Measurements from ENCODE around the gene SCML1. TPM values are rescaled to one million over a fixed set of nuclear protein-coding genes. Genes with fewer than 3 reads are reported as not detected.

Gene SCML1
- total and polyA plus RNA-seq, 2 of the 4 experiments (the other 2 are of a cell fraction): 4.1 to 12.2 TPM

DNA sequence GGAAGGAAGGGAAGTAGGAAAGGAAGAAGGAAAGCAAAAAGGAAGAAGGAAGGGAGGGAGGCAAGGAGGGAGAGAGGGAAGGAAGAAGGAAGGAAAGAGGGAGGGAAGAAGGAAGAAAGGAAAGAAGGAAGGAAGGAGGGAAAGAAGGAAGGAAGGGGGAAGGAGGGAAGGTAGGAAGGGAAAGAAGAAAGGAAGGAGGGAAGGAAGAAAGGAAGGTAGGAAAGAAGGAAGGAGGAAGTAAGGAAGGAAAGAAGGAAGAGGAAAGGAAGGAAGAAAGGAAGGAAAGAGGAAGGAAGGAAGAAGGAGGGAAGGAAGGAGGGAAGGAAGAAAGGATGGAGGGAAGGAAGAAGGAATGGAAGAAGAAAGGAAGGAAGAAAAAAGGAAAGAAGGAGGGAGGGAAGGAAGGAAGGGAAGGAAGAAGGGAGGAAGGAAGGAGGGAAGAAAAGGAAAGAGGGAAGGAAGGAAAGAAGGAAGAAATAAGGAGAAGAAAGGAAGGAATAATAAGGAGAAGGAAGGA, 18.6 kb upstream of the SCML1 start:
- Histone ChIP-seq H3K4ac (ENCODE audit: low read depth, low read length) (no peak overlapping the region), H3K9me1 (ENCODE audit: insufficient read depth, low read length) (no peaks in the 10 kb centered on the region), H3K4me2 (ENCODE audit: low read depth, low read length) (no peak overlapping the region), H2BK5ac (ENCODE audit: low read depth, low read length, poor library complexity, severe bottlenecking) (no peak overlapping the region), H2BK120ac (ENCODE audit: low read depth, low read length) (no peak overlapping the region), H3K14ac (replicated peaks; ENCODE audit: low read depth, low read length) (no peak overlapping the region), H3K9me3 (ENCODE audit: control insufficient read depth, insufficient read depth, low read length) (no peaks in the 10 kb centered on the region), H3K4me1 (ENCODE audit: control insufficient read depth, insufficient read depth, low read length) (no peaks in the 10 kb centered on the region), H2BK15ac (ENCODE audit: low read depth, low read length) (no peak overlapping the region), H3K4me3 (ENCODE audit: insufficient read depth, low read depth, low read length) (no peak overlapping the region), H4K8ac (ENCODE audit: low read depth in 2 of 2, low read length in 2 of 2) (no peak overlapping the region), H3K36me3 (ENCODE audit: control insufficient read depth, insufficient read depth, low read length) (0 out of 2 replicates have a peak, but pooled peaks cover 2% of the 10 kb centered on the region), H4K5ac (ENCODE audit: low read depth, low read length) (no peak overlapping the region), H2AK5ac (ENCODE audit: low read depth, low read length) (no peak overlapping the region), H3K18ac (ENCODE audit: low read depth, low read length) (no peak overlapping the region), H3K79me1 (ENCODE audit: low read depth in 1 of 2, low read length in 2 of 2) (no peaks in the 10 kb centered on the region), H3K27me3 (ENCODE audit: control insufficient read depth, insufficient read depth, low read length) (no peaks in the 10 kb centered on the region), H2AK9ac (replicated peaks; ENCODE audit: low read depth, low read length, poor library complexity) (no peak overlapping the region), H4K91ac (ENCODE audit: insufficient read depth, low read depth, low read length) (no peak overlapping the region), H2BK20ac (ENCODE audit: low read depth, low read length) (no peak overlapping the region), H2AFZ (replicated peaks; ENCODE audit: low read length, poor library complexity) (no peak overlapping the region), H3K23ac (ENCODE audit: low read depth, low read length) (no peak overlapping the region), H3K9ac (ENCODE audit: low read depth, low read length) (no peak overlapping the region), H3K27ac (ENCODE audit: insufficient read depth, low read length) (no peak overlapping the region), H4K20me1 (ENCODE audit: insufficient read depth, low read length) (no peaks in the 10 kb centered on the region), H3K56ac (ENCODE audit: extremely low read depth, insufficient read depth, low read length) (no peak overlapping the region)
- TF ChIP-seq MAZ (IDR thresholded peaks at IDR 0.05; ENCODE audit: borderline replicate concordance, low read depth, low read length): no peak
- TF ChIP-seq RFX5 (IDR thresholded peaks at IDR 0.05; ENCODE audit: low read depth, low read length): no peak
- TF ChIP-seq SMC3 (IDR thresholded peaks at IDR 0.05; ENCODE audit: low read depth, low read length): no peak
- no peak for TF ChIP-seq USF2 (IDR thresholded peaks at IDR 0.05; ENCODE audit: low read depth, low read length)
- TF ChIP-seq CHD1 (IDR thresholded peaks at IDR 0.05; ENCODE audit: low read depth, low read length): no peak
- no peak for TF ChIP-seq NFE2L2 (IDR thresholded peaks at IDR 0.05; ENCODE audit: low read depth, low read length)
- TF ChIP-seq RCOR1 (IDR thresholded peaks at IDR 0.05; ENCODE audit: insufficient replicate concordance, low read length): no peak
- TF ChIP-seq MAFK (IDR thresholded peaks at IDR 0.05; ENCODE audit: low read depth, low read length): no peak
- TF ChIP-seq POLR2A (IDR thresholded peaks at IDR 0.05; ENCODE audit: low read depth, low read length): no peak
- ChIA-PET CTCF (no interaction called here), POLR2A (ENCODE audit: unreplicated experiment) (no interaction called here)
- in situ Hi-C loops (cut with MboI; ENCODE audit: low sequenced_read_pairs): no loop called here
- intact Hi-C loops (cut with micrococcal nuclease): no loop called here
- ATAC-seq (ENCODE audit: low read depth) (no peak), DNase-seq (no peak)
- no TSS peak for BruUV-seq (replicated peaks)
- dilution Hi-C loops (cut with HindIII; ENCODE audit: low sequenced_read_pairs, unreplicated experiment): no loop called here

Measured in IMR-90 (cell line).